IPS-18a (cell line): ENCODE results near the gene KLHL29.

Source experiments
- H3K27ac ChIP-seq: one replicate; pipeline ENCODE4 v1.5.1; 2013; ENCODE audit warnings: low read length
- H3K27me3 ChIP-seq: one replicate; pipeline ENCODE4 v1.6.1; 2013; ENCODE audit warnings: mild to moderate bottlenecking, low read length; ENCODE audit not compliant: control insufficient read depth, insufficient read depth
- H3K36me3 ChIP-seq: one replicate; pipeline ENCODE4 v1.6.1; 2013; ENCODE audit warnings: low read depth, low read length; ENCODE audit not compliant: control insufficient read depth
- H3K4me1 ChIP-seq: one replicate; pipeline ENCODE4 v1.6.1; 2013; ENCODE audit warnings: low read depth, low read length; ENCODE audit not compliant: control insufficient read depth
- H3K4me3 ChIP-seq: one replicate; pipeline ENCODE4 v1.5.1; 2013; ENCODE audit warnings: low read length
- H3K9ac ChIP-seq: one replicate; pipeline ENCODE4 v1.6.1; 2013; ENCODE audit warnings: mild to moderate bottlenecking, low read length, moderate library complexity
- H3K9me3 ChIP-seq: one replicate; pipeline ENCODE4 v1.6.1; 2013; ENCODE audit warnings: low read depth, low read length; ENCODE audit not compliant: control insufficient read depth

KLHL29 gene

GRCh38 chr2:23691565-23691964 lies 306.6 kb downstream of the KLHL29 start:
- Histone ChIP-seq H3K27me3 (no peaks in the 10 kb centered on the region), H3K4me1 (peaks cover 5% of the 10 kb centered on the region), H3K36me3 (no peaks in the 10 kb centered on the region), H3K27ac (no peak overlapping the region), H3K4me3 (no peak overlapping the region), H3K9ac (no peak overlapping the region), H3K9me3 (no peaks in the 10 kb centered on the region)

- Histone ChIP-seq H3K27me3 (no peaks in the 10 kb centered on the region), H3K27ac (no peak overlapping the region), H3K36me3 (no peaks in the 10 kb centered on the region), H3K9ac (no peak overlapping the region), H3K4me3 (no peak overlapping the region), H3K4me1 (peaks cover 5% of the 10 kb centered on the region), H3K9me3 (no peaks in the 10 kb centered on the region)
These were observed 307.3 kb downstream of the KLHL29 start for GRCh38 chr2:23692263-23692662.

- Histone ChIP-seq H3K9me3 (no peaks in the 10 kb centered on the region), H3K36me3 (no peaks in the 10 kb centered on the region), H3K4me1 (peaks cover 5% of the 10 kb centered on the region), H3K27ac (no peak overlapping the region), H3K4me3 (no peak overlapping the region), H3K9ac (no peak overlapping the region), H3K27me3 (no peaks in the 10 kb centered on the region)
These were observed 308.0 kb downstream of the KLHL29 start for GRCh38 chr2:23692851-23693605.

- Histone ChIP-seq H3K9ac (no peak overlapping the region), H3K4me1 (peaks cover 5% of the 10 kb centered on the region), H3K27ac (no peak overlapping the region), H3K27me3 (no peaks in the 10 kb centered on the region), H3K9me3 (no peaks in the 10 kb centered on the region), H3K36me3 (no peaks in the 10 kb centered on the region), H3K4me3 (no peak overlapping the region)
These were observed 308.6 kb downstream of the KLHL29 start for GRCh38 chr2:23693606-23693951.

GRCh38 chr2:23694058-23695045 lies 309.4 kb downstream of the KLHL29 start:
- no peak overlapping the region for H3K9ac ChIP-seq
- H3K4me1 ChIP-seq, result peaks cover 9% of the 10 kb centered on the region
- H3K27ac ChIP-seq, result no peak overlapping the region
- no peaks in the 10 kb centered on the region for H3K27me3 ChIP-seq
- H3K9me3 ChIP-seq, result no peaks in the 10 kb centered on the region
- H3K4me3 ChIP-seq, result no peak overlapping the region
- H3K36me3 ChIP-seq, result no peaks in the 10 kb centered on the region

GRCh38 chr2:23695214-23695889 lies 310.4 kb downstream of the KLHL29 start:
- Histone ChIP-seq H3K4me1 (peaks cover 4% of the 10 kb centered on the region), H3K27me3 (no peaks in the 10 kb centered on the region), H3K9ac (no peak overlapping the region), H3K36me3 (no peaks in the 10 kb centered on the region), H3K4me3 (no peak overlapping the region), H3K9me3 (no peaks in the 10 kb centered on the region), H3K27ac (no peak overlapping the region)

GRCh38 chr2:23695890-23696751 lies 311.1 kb downstream of the KLHL29 start:
- Histone ChIP-seq H3K4me1 (peaks cover 4% of the 10 kb centered on the region), H3K27ac (no peak overlapping the region), H3K9ac (no peak overlapping the region), H3K27me3 (no peaks in the 10 kb centered on the region), H3K36me3 (no peaks in the 10 kb centered on the region), H3K4me3 (no peak overlapping the region), H3K9me3 (no peaks in the 10 kb centered on the region)

- Histone ChIP-seq H3K4me3 (no peak overlapping the region), H3K36me3 (no peaks in the 10 kb centered on the region), H3K27ac (no peak overlapping the region)
These were observed 311.7 kb downstream of the KLHL29 start for GRCh38 chr2:23696752-23697045.

GRCh38 chr2:23697256-23698075 lies 312.5 kb downstream of the KLHL29 start:
- Histone ChIP-seq H3K4me3 (no peak overlapping the region), H3K27ac (no peak overlapping the region), H3K36me3 (no peaks in the 10 kb centered on the region)

More at GRCh38 chr2:23696752-23697045, 311.7 kb downstream of the KLHL29 start:
- Histone ChIP-seq H3K9me3 (no peaks in the 10 kb centered on the region), H3K27me3 (no peaks in the 10 kb centered on the region), H3K4me1 (peaks cover 4% of the 10 kb centered on the region), H3K9ac (no peak overlapping the region)

GRCh38 chr2:23698116-23698693 lies 313.2 kb downstream of the KLHL29 start:
- no peaks in the 10 kb centered on the region for H3K36me3 ChIP-seq
- no peaks in the 10 kb centered on the region for H3K9me3 ChIP-seq
- no peak overlapping the region for H3K9ac ChIP-seq
- no peaks in the 10 kb centered on the region for H3K27me3 ChIP-seq
- H3K4me3 ChIP-seq, result no peak overlapping the region
- peaks cover 4% of the 10 kb centered on the region for H3K4me1 ChIP-seq
- H3K27ac ChIP-seq, result no peak overlapping the region

More at GRCh38 chr2:23697256-23698075, 312.5 kb downstream of the KLHL29 start:
- H3K4me1 ChIP-seq, result peaks cover 4% of the 10 kb centered on the region
- H3K27me3 ChIP-seq, result no peaks in the 10 kb centered on the region
- no peak overlapping the region for H3K9ac ChIP-seq
- no peaks in the 10 kb centered on the region for H3K9me3 ChIP-seq
